Panc1 (cell line): ENCODE results near the gene SDR39U1. TPM values are rescaled to one million over a fixed set of nuclear protein-coding genes. Genes with fewer than 3 reads are reported as not detected.

ENCODE experiments used
- ATAC-seq: fragments of 200-7000 bp; cut with Tn5 transposase; 2 replicates; pipeline ENCODE4 v1.9.1; 2020; ENCODE audit warnings: mild to moderate bottlenecking, moderate library complexity
- BruUV-seq: library from RNA; stranded (reverse); fragments of 400-500 nt; replicated peaks from 2 replicates; lab custom pipeline; 2021; lab: Mats Ljungman, UMichigan
- CTCF ChIA-PET: fragments of 300-600 bp; sonication (Branson Sonifier 250); formaldehyde crosslinking; loops from one replicate; lab custom pipeline; 2022; ENCODE audit warnings: antibody characterized with exemption; lab: Charles Lee
- POLR2A ChIA-PET: fragments of 300-600 bp; sonication (Branson Sonifier 250); formaldehyde crosslinking; loops from one replicate; lab custom pipeline; 2022; ENCODE audit warnings: antibody characterized with exemption; lab: Charles Lee
- DNase-seq: peaks from one replicate; pipeline ENCODE4 v3.0.0-alpha.2; 2010; ENCODE audit warnings: low read depth, low spot score
- H3K27ac ChIP-seq: 2 replicates; pipeline ENCODE4 v1.5.1; 2011; ENCODE audit warnings: mild to moderate bottlenecking, low read length, inconsistent platforms
- H3K27me3 ChIP-seq: fragments of 200-500 bp; sonication (Bioruptor generic); 2 replicates; pipeline ENCODE4 v1.6.0; 2014; ENCODE audit warnings: low read length, inconsistent platforms; ENCODE audit not compliant: control insufficient read depth, insufficient read depth
- H3K36me3 ChIP-seq: fragments of 200-500 bp; sonication (Bioruptor generic); 2 replicates; pipeline ENCODE4 v1.5.1; 2014; ENCODE audit warnings: inconsistent platforms, mild to moderate bottlenecking, low read length, moderate library complexity; ENCODE audit not compliant: control insufficient read depth, insufficient read depth
- H3K4me1 ChIP-seq: 2 replicates; pipeline ENCODE4 v1.5.1; 2011; ENCODE audit warnings: inconsistent platforms, mild to moderate bottlenecking, low read length, moderate library complexity; ENCODE audit not compliant: control insufficient read depth, insufficient read depth
- H3K4me3 ChIP-seq, 2 experiments: 2 replicates each; pipeline ENCODE4 v1.5.1; 2011 to 2012; ENCODE audit warnings: low read depth in 2 of 2, low read length in 2 of 2, mild to moderate bottlenecking in 2 of 2, inconsistent platforms in 1 of 2, moderate library complexity in 1 of 2
- H3K9me3 ChIP-seq: fragments of 200-500 bp; sonication (Bioruptor generic); 2 replicates; pipeline ENCODE4 v1.5.1; 2014; ENCODE audit warnings: low read depth, mild to moderate bottlenecking, inconsistent platforms, low read length, moderate library complexity; ENCODE audit not compliant: control insufficient read depth, insufficient read depth
- POLR2AphosphoS5 ChIP-seq: IDR thresholded peaks from 2 replicates; pipeline ENCODE4 v1.6.1; 2012; ENCODE audit warnings: mild to moderate bottlenecking, low read depth, low read length, moderate library complexity
- SIN3A ChIP-seq: IDR thresholded peaks from 2 replicates; pipeline ENCODE4 v1.6.1; 2012; ENCODE audit warnings: low read depth, mild to moderate bottlenecking, low read length, moderate library complexity, borderline replicate concordance; ENCODE audit not compliant: insufficient read depth
- TCF7L2 ChIP-seq: IDR thresholded peaks from 2 replicates; pipeline ENCODE4 v1.6.1; 2011; ENCODE audit warnings: mild to moderate bottlenecking, low read depth, low read length, inconsistent platforms
- in situ Hi-C: cut with HindIII; loops from 2 replicates; pipeline ENCODE4 v1.10.0; 2016; ENCODE audit warnings: low sequenced_read_pairs, low pct_unique_long_range_greater_than_20kb
- intact Hi-C: fragments of 100-400 bp; cut with micrococcal nuclease; formaldehyde crosslinking; loops from one replicate; pipeline ENCODE4 v1.10.0; 2022; ENCODE audit not compliant: unreplicated experiment
- total RNA-seq: library from RNA; stranded (reverse); gene quantifications from one replicate; pipeline ENCODE4 v1.2.1, GENCODE V29; 2021; ENCODE audit not compliant: unreplicated experiment
- TF ChIP-seq, protein P1 (sequence below): fragments of 450-650 bp; IDR thresholded peaks from 2 replicates; pipeline ENCODE4 v1.5.1; 2017; ENCODE audit warnings: mild to moderate bottlenecking
- TF ChIP-seq, protein P2 (sequence below), 2 experiments: IDR thresholded peaks; 2 replicates each; pipeline ENCODE4 v1.6.1; 2011 to 2012; ENCODE audit warnings: low read depth in 2 of 2, control low read depth in 1 of 2, low read length in 1 of 2, mild to moderate bottlenecking in 1 of 2, moderate library complexity in 1 of 2; ENCODE audit not compliant: insufficient read depth in 1 of 2

Gene SDR39U1
- total RNA-seq, 1 experiment from 2014 or later = 54.2 TPM

DNA sequence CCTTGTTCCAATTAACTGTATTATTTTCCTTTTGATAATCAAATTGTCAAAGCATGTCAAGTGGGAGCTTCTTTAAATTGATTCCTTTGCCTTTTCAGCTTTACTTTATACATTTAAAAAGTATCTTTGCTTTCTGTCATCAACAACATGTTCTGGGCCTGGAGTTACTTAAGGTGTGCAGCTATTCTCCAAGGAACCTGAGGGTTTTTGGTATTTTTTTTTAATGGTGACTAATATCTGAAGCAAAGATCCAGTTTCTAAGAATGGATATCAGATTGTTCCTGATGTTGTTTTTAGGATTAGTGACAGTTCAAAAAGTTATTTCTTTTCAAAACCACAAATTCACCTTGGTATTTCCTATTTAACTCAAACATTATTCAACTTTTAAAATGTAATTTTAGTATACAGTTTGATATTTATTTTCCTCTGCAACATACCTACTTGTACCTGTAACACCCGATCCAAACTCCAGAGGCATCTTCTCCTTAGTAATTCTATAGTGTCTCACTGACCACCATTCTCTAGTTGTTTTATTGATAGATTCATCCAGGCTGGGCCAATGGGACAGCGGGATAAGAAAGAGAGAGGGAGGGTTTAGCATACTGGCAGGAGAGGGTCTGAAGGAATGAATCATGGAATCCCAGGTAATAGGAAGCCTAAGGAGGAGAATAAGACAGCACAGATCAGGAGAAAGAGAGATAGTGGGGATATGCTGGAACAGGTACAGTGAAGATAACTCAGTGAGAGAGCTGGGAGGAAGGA is 16.2 kb downstream of the SDR39U1 start:
- no peak for ATAC-seq
- POLR2A ChIA-PET = no interaction called here
- BruUV-seq = no TSS peak
- no peak for DNase-seq
- H3K4me1 ChIP-seq = peaks cover 4% of the 10 kb centered on the region
- intact Hi-C loops = no loop called here
- peaks cover 6% of the 10 kb centered on the region; the same call in 1 of the 2 replicates for H3K36me3 ChIP-seq
- H3K27me3 ChIP-seq = no peaks in the 10 kb centered on the region
- in situ Hi-C loops = no loop called here
- H3K27ac ChIP-seq = no peak overlapping the region
- no peaks in the 10 kb centered on the region for H3K9me3 ChIP-seq
- H3K4me3 ChIP-seq = no peak overlapping the region
- no peak for TF ChIP-seq TCF7L2
- no peak for TF ChIP-seq SIN3A
- TF ChIP-seq, protein P1, sequence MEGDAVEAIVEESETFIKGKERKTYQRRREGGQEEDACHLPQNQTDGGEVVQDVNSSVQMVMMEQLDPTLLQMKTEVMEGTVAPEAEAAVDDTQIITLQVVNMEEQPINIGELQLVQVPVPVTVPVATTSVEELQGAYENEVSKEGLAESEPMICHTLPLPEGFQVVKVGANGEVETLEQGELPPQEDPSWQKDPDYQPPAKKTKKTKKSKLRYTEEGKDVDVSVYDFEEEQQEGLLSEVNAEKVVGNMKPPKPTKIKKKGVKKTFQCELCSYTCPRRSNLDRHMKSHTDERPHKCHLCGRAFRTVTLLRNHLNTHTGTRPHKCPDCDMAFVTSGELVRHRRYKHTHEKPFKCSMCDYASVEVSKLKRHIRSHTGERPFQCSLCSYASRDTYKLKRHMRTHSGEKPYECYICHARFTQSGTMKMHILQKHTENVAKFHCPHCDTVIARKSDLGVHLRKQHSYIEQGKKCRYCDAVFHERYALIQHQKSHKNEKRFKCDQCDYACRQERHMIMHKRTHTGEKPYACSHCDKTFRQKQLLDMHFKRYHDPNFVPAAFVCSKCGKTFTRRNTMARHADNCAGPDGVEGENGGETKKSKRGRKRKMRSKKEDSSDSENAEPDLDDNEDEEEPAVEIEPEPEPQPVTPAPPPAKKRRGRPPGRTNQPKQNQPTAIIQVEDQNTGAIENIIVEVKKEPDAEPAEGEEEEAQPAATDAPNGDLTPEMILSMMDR = no peak
- TF ChIP-seq, protein P2, sequence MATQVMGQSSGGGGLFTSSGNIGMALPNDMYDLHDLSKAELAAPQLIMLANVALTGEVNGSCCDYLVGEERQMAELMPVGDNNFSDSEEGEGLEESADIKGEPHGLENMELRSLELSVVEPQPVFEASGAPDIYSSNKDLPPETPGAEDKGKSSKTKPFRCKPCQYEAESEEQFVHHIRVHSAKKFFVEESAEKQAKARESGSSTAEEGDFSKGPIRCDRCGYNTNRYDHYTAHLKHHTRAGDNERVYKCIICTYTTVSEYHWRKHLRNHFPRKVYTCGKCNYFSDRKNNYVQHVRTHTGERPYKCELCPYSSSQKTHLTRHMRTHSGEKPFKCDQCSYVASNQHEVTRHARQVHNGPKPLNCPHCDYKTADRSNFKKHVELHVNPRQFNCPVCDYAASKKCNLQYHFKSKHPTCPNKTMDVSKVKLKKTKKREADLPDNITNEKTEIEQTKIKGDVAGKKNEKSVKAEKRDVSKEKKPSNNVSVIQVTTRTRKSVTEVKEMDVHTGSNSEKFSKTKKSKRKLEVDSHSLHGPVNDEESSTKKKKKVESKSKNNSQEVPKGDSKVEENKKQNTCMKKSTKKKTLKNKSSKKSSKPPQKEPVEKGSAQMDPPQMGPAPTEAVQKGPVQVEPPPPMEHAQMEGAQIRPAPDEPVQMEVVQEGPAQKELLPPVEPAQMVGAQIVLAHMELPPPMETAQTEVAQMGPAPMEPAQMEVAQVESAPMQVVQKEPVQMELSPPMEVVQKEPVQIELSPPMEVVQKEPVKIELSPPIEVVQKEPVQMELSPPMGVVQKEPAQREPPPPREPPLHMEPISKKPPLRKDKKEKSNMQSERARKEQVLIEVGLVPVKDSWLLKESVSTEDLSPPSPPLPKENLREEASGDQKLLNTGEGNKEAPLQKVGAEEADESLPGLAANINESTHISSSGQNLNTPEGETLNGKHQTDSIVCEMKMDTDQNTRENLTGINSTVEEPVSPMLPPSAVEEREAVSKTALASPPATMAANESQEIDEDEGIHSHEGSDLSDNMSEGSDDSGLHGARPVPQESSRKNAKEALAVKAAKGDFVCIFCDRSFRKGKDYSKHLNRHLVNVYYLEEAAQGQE (IDR thresholded peaks at IDR 0.05; ENCODE audit: insufficient read depth in 1 of 2, low read depth in 2 of 2, low read length in 1 of 2) = no peak
- TF ChIP-seq POLR2AphosphoS5 = no peak
- CTCF ChIA-PET = interaction anchor here (0.7 kb wide), 1 partner anchor 102 kb away, joined by 3 read pairs; no protein-coding TSS in a partner anchor

DNA sequence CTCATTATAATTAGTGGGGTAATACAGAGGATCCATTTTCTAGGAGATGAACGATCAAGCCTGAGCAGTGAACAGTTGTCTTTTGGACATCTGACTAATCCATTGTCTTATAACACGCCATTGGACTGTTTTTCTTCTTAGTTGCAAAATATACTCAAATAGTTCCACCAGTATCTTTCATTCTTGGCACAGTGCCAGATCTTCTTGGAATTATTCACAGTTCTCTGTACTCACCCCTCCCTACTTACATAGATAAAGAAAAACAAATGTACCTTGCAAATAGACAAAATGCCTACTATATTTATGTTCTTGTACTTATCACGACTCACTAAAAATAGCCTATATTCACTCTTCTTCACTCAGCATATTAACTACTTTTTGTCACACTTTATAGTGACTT is 16.9 kb downstream of the SDR39U1 start:
- BruUV-seq = no TSS peak

More for the DNA sequence above, 16.9 kb downstream of the SDR39U1 start:
- in situ Hi-C loops (no loop called here), intact Hi-C loops (no loop called here)
- H3K9me3 ChIP-seq = no peaks in the 10 kb centered on the region
- H3K4me1 ChIP-seq = no peaks in the 10 kb centered on the region; the same call in 1 of the 2 replicates
- H3K4me3 ChIP-seq = no peak overlapping the region
- ChIA-PET CTCF (interaction anchor here (0.7 kb wide), 1 partner anchor 101 kb away, joined by 3 read pairs; no protein-coding TSS in a partner anchor), POLR2A (no interaction called here)
- H3K27ac ChIP-seq = no peak overlapping the region
- H3K27me3 ChIP-seq = no peaks in the 10 kb centered on the region
- DNase-seq (no peak), ATAC-seq (no peak)
- peaks cover 4% of the 10 kb centered on the region; the same call in 1 of the 2 replicates for H3K36me3 ChIP-seq
- TF ChIP-seq, protein P2 (IDR thresholded peaks at IDR 0.05; ENCODE audit: insufficient read depth in 1 of 2, low read depth in 2 of 2, low read length in 1 of 2) = no peak
- no peak for TF ChIP-seq TCF7L2
- TF ChIP-seq POLR2AphosphoS5 = no peak
- TF ChIP-seq, protein P1 = no peak
- TF ChIP-seq SIN3A = no peak
